NCI-H446 treated with DMSO at 0.1 percent for 48 hours (cell line): ENCODE data around the gene CD59.
"Not testable (repeated sequence)": the region's sequence is repeated elsewhere in the genome, so short reads cannot be mapped to it uniquely, and the experiment has no call there.

Experiments used
- DNase-seq: peaks from one replicate; lab custom pipeline; 2025; lab: John Stamatoyannopoulos, UW

The CD59 gene

DNA sequence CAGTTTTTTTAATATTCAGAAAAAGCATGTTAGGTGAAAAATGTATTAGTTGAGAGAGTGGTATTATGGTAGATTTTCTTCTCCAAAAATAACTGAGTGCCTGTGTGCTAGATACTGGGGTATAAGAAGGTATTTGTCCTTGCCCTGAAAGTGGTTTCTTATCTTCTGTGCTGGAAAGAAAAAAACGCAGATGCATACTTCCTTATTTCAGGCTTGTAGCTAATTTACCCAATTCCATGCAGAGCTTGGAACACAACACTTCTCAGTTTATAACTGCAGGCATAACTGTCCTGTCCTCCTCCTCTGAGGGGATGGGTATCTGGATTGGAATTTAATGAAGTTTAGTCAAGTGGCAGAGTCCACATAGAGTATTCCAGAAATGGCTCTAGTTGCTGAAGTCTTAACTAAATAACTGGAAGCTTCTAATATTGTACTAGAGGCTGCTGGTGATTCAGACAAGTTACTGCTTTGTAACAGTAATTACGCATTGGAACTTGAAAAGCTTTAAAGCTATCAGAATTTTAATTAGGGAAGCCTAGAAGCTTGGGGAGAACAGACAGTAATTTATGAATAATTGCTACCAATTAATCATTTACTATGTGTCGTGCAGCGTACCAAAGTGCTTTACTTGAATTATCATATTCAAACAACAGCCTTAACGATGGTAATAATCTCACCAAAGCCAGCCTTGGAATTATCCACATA is 22.9 kb downstream of the CD59 start:
- DNase-seq: no peak

DNA sequence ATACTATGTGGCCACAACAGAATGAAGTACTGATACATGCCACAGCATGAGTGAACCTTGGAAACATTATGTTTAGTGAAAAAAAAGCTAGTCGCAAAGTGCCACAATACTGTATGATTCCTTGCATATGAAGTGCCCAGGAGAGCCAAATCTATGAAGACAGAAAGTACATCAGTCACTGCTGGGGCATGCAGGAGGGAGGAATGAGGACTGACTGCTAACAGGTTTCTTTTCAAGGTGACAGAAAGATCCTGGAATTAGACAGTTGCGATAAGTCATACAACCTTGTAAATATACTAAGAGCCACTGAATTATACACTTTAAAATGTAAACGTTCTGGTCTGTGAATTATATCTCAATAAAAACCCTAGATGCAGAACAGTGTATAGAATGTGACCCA is 23.8 kb downstream of the CD59 start:
- no peak for DNase-seq

DNA sequence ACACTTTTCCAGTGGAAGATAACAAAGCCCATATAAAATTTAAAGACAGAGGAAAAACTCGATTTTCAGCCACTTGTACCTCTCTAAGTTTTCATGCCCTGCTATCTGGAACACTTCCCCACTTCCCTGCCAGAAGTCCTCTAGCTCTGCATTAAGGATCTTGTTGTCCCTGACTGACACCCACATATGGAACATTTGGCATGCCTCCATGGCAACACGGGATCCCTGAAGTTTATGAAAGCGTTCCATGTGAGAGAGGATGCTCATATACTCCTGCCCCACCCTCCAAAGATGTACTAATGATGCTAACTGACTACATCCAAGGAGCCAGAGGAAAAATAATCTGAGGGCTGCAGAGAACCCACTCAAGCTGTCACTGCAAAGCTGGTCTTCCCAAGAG is 26.8 kb downstream of the CD59 start:
- peak; percentile 55 for DNase-seq

DNA sequence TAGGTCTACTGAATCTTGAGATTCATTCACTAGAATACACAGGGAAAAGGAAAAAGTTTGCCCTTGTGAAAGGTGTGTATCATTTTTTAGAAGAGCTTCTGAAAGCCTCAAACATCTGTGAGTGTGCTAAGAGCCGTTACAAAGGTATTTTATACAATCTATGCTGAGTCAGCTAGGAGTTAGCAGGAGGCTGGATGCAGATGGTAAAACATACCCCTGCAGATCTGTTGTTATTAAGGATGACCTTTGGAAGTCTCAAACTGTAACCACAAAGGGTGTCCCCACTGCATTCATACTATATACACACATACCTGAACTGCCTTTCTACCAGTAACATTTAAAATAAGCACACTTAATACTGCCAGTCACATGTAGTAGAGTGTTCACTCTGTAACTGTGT is 27.2 kb downstream of the CD59 start:
- DNase-seq: no peak

DNA sequence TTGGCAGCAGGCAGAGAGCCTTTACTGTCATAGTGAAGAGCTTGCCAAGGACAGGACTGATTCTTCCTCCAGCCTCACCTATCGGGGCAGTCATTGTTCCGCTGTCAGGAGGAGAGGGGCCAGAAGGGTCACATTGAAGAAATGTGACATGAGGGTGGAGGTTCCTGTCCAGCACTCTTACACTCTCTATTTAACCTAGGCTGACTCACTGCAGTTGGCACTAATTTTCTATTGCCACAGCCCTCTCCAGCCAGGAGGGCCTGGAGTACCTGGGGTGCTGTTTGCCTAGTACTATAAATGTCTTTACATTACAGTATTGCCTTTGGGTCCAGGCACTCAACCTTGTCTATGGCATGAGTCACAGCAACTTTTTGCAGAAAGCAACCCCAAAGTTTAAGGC is 28.4 kb downstream of the CD59 start:
- not testable (repeated sequence) for DNase-seq

DNA sequence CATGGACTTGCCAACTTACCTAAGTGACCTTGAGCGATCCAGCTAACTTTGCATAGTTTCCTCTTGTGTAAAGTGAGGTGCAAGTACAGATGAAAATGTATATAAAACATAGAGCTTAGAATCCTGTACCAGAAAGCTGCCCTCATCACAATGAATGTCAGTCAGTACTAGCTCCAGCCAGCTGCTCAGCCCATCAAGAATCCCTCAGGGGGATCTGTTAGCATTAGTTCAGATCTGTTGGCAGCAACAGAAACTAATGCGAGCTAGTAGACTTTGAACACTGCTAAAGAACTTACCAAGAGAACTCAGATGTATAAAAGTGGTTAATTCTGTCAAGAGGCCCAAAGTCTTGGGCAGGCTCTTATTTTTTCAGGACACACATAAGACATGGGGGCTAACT is 29.3 kb downstream of the CD59 start:
- DNase-seq: no peak

DNA sequence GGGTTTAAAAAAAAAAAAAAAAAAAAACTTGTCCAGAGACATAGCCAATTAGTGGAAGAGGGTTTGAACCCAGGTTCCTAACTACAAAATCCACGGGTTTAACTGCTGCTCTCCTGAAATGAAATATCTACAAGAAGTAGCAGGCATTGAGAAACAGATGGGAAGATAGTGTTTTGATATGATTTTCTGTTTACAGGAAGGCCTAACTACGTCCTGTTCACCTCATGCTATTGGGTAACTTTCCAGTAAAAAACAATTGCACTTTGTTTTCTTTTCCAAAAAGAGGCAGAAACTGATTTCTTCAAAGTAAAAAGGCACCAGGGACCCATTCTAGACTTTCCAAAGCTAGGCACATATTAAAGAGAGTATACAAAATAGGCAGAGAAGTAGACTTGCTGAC is 29.7 kb downstream of the CD59 start:
- DNase-seq: no peak

DNA sequence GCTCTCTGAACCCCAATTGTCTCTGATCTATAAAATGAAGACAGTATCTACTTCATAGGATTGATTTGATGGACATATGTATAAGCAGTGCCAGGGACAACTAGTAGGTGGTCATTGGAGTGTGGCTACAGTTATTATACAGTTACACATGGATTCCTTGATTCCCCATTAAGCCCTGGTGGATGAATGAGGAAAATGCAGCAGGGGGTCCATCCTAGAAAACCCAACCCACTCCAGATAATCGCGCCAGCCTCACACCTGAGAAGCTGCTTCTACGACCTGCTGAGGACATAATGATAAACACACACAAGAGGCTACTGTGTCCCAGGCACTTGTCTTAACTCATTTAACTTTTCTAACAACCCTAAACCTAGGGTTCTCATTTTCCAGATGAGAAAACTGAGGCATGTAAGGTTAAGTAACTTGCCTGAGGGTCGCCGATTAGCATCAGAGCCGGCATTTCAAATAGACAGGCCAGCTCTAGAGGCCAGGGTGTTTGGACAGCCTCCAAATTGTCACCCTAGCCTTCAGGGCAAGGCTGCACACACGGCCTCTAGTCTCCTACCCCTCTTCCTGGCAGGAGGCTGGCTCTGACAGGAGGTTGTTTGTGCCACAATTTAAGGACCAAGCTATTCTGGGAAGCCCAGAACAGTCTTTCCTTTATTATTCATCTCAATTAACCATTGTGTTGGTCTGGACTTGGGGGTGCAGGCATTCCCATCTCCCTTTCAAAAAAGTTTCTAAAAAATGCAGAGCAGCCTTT is 31.8 kb downstream of the CD59 start:
- DNase-seq: no peak

DNA sequence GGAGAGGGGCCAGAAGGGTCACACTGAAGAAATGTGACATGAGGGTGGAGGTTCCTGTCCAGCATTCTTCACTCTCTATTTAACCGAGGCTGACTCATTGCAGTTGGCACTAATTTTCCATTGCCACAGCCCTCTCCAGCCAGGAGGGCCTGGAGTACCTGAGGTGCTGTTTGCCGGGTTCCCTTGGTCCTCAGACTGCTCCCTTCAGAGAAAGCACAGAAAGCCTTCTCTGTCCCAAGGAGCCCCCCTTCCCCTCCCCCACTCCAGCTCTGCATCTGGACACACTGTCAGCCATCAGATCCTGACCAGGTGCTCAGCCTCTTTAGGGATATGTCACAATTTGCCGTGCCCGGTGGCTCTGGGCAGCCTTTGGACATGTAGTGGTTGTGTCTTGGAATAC is 32.4 kb downstream of the CD59 start:
- no peak for DNase-seq

DNA sequence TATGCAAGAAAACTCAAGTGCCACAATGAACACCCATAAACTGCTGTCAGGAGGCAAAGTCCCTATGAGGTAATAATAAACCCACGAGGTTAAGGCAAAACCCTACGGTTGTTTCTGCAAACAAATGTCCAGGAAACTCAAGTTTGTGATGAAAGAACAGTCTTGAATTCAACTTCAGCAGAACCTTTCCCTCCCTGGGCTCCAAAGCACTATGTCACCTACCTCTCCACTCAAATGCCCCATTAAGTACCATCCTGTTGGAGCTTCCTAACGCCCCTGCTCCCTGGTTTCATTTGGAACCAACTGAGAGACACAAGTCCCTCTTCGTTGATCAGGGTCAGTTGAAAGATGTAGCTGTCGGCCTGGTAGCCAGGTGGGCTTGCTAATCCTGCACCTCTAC is 33.0 kb downstream of the CD59 start:
- no peak for DNase-seq

DNA sequence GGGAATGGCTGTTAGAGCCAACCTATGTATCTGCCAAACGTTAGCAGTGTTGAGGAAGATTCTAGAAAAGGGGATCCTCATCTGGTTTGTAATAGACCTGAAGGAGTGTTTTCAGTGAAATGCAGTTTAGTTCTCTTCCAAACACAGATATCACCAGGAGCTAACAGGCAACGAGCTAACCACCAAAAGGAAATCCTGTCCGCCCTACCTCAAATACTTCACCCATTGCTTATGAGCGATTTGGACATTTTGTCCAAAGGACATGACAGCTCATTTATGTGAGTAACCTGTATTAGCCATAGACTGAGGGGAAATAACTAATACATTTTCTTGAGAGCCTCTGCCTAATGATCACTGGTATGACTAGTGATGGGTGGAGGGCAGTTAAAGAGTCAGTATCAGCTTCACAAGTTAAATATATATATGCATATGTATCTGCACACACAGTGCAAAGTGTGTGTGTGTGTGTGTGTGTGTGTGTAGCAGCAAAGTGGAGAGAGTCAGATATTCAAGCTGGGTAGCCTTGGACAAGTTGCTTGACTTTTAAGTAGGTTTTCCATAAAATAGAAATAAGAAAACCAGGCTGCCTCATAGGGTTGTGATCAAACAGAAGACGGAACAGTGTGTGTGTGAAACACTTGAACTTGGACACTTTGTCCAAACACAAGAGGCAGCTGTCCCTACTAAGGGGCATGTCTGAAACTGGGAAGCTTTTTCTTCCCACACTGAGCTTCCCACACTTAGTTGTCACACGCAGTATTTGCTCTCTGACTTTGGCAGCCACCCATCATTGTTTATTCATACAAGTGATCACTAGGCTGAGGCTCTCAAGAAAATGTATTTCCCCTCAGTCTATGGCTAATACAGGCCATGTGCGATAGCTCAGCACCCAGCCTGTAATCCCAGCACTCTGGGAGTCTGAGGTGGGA is 34.7 kb downstream of the CD59 start:
- DNase-seq: no peak

DNA sequence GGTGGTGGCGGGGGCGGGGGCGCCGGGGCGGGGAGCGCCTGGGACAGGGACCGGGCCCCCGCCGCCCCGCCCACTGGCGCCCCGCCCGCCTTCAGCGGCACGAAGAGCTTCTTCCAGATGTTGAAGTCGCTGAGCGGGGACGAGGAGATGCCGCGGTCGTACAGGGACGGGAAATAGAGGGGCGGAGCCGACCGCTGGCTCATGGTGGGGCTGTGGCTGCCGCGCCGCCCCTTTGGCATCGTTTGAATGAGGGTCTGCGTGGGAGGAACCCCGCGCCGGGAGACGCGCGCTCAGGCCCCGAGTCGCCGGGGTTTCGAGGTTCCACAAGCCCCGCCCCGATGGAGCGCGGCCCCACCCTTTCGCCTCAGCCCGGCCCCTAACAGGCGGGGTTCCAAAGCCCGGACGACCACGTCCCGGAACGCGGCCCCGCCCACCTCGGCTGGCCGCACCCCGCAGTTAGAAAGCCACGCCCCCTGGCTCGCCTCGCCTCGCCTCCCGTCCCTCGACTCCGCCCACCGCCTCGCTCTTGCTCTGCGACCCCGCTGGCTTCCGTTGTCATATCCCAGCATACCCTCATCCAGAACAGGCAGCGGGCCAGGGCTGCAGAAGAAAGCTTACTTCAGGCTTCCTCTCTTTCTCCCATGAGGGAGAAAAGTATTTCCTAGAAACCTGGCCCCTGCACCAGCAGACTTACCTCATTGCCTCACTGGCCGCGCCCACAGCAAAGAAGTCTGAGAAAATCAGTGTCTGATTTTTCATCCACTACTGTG is 35.5 kb downstream of the CD59 start, which contains the start of gene C11orf91:
Gene C11orf91 (minus strand): TSS at position 325 of the 770 bp plus-strand sequence. CDS start 86 bp downstream, at position 239.
- DNase-seq: peak; percentile 88

DNA sequence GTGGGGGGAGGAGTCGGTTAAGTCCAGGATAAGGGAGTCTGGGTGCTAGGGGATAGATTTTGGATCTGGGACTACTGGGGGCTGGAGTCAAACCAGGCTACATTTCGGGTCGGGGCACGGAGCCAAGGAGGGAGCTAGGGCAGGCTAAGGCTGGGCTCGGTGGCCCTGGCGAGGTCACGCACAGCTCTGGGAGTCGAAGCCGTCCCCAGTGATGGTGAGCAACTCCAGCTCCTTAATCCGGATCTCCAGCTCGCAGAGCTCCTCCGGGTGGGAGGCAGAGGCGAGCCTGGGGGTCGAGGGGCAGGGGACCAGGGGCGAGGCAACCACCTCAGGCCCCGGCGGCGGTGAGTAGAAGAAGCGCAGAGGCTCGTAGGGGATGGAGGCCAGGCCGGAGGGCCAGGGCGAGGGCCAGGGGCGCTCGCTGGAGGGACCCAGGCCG is 36.1 kb downstream of the CD59 start:
- DNase-seq: no peak

DNA sequence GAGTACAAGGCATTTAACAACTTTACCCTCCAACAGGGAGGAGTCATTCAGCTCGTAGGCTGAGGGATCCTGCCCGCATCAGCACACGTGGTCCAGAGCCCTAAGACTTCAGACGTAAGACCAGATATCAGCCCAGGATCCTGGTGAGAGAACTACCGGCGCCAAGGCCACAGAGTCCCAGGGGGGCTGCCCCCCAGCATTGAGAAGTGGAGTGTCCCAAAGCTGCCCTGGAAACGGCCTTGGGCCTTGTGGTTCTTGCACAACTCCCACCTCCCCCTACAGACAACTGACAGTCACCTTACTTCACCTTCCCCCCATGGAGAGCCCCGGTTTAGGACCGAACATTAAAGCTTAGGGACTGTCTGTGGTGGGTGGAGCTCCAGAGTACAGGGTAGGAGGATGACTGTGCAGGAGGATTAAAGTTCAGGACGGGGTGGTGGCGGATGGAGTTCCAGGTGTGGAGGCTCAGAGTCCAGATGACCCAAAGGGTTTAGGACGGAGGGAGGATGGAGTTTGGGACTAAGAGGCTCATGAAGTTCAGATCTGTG is 36.6 kb downstream of the CD59 start:
- DNase-seq: no peak

DNA sequence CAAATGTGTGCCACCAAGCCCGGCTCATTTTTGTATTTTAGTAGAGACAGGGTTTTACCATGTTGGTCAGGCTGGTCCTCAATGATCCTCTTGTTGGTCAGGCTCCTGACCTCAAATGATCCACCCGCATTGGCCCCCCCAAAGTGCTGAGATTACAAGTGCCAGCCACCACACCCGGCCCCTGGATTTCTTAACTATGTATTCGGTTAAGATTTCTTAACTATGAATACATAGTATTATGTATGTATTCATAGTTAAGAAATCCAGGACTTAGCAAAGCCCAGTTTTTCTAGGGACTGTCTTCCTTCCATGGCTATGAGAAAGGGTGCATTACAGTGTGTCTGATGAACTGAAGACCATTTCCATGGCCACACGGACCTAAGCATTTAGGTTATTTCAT is 37.3 kb downstream of the CD59 start:
- no peak for DNase-seq

DNA sequence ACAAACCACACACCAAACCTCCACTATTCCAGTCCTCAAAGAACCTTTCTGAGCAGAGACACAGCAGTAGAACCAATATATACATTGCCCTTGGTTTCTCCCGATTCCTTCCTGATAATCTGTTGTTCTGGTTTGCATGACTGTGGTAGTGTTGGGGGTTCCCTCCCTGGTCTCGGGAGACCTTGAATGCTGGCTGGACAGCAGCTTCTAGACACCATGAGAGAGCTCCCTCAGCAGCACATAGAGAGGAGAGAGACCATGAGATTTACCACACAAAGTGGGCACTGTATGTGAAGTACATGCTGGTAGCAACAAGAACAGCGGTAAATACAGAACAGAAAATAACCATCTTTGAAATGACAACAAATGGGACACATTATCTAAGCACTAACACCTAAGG is 38.2 kb downstream of the CD59 start:
- no peak for DNase-seq

DNA sequence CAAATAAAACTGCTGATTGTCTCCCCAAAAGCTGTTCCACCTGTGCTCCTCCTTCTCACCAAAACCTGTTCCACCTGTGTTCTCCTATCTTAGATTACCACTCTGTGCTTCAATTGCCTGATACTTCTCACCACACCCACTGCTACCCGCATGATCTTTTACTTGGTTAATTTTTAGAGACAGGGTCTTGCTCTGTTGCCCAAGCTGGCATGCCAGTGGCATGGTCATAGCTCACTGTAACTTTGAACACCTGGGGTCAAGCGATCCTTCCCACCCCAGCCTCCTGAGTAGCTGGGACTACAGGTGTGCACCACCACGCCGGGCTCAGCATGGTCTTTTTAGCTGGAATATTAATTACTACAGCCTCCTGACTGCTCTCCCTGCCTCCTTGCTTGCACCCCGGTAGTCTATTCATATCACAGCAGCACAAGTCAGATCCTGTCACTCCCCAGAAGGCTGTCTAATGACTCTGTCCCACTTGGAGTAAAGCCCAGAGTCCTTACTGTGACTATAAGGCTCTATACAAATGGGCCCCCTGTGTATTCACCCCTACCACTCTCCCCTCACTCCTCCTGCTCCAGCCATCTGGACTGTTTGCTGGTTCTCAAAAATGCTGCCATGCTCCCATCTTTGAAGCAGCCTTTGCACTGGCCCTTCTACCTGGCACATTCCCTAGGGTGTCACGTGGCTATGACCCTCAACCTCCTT is 39.1 kb downstream of the CD59 start:
- DNase-seq: peak; percentile 59

DNA sequence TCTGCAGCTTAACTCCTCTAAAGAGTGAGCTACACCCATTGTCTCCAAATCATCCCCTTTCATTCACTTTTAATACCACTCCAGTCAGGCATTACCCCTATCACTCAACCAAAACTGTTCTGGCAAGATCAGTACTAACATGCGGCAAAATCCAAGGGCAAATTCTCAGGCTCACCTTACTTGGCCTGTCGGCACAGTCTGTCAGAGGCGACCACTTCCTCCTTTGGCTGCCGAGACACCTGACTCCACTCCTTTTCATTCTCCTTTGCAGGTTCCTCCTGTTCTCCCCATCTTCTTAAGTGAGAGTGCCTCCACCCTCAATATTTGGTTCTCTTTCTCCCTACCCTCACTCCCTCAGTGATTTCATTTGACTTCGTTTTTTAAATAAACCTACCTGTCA is 39.8 kb downstream of the CD59 start:
- DNase-seq: no peak

DNA sequence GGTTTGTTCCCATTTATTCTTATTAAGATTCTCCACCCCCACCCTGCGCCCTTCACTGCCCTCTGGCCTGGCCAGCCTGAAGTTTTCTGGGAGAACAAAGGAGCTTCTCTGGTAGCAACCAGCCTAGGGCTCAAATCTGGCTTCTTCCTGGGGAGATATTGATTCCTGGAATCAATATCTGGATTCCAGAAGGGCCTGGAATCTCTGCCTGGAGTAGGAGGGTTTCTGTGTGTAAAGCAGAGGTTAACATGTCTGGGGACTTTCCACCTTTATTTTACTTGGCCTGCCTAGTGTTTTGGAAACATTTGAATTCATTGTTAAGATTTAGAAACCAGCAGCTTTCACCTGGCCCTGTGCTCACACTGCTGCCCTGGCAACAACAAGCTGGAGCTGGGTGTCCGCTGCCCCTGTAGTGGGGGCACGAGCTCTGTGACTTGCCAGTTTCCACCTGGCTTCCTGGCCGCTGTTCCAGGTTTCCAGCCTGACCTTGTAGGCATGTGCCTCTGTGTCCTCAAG is 41.1 kb downstream of the CD59 start:
- no peak for DNase-seq

DNA sequence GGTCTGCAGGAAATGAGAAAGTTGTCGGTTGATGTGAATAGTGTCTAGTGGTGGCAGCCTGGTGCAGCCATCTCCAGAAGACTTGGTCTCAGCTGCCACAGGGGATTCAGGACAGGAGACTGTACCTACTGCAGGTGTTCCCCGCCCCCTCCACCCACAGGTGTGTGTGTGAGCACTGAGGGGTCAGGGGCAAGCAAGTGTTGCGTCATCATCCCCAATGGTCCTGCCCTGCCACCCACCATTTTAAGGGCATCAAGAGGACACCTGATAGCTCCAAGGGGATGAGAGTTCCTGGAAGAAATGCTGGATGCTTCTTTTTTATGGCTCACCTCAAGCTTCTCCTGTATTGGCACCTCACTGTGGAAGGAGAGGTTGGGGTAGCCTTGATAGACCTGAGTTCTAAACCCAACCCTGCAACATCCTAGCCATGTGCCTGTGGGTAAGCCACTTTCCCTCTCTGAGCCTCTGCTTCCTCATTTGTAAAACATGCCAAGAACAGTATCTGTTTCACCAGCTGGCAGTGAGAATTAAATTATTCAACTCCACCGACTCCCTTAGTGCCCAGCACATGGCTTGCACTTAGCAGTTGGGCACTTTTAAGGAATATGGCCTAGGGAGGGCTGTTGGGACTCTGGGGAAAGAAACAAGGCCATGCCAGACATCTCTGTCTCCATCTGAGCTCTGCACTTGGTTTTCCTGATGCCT is 41.7 kb downstream of the CD59 start:
- DNase-seq: peak; percentile 61
